Measurements from ENCODE around the gene ASCL5. TPM values are rescaled to one million over a fixed set of nuclear protein-coding genes. Genes with fewer than 3 reads are reported as not detected.

ASCL5 gene
- total and polyA plus RNA-seq, 2 of the 13 experiments (the other 11 are each of a cell fraction or from before 2014, with no cell fraction given), result not detected

GRCh38 chr1:201171063-201172036, 44.4 kb upstream of the ASCL5 start (continued):
- TF ChIP-seq ZFP91 (CRISPR knock-in tag; IDR thresholded peaks at IDR 0.05; ENCODE audit: borderline replicate concordance) (peak; percentile 87; the same call in 1 of the 2 replicates), ZNF768 (CRISPR knock-in tag; IDR thresholded peaks at IDR 0.05) (peak; percentile 16; the same call in 1 of the 2 replicates), ZNF574 (CRISPR knock-in tag; IDR thresholded peaks at IDR 0.05) (peak; percentile 18; the same call in 1 of the 2 replicates), JUNB (CRISPR knock-in tag; IDR thresholded peaks at IDR 0.05; ENCODE audit: borderline replicate concordance) (0 out of 2 replicates have a peak, but pooled peaks have one; percentile 31), SOX13 (IDR thresholded peaks at IDR 0.05) (no peak), SOX13 (CRISPR knock-in tag; conservative IDR thresholded peaks at IDR 0.05 in 1 of 2, IDR thresholded peaks at IDR 0.05 in 1 of 2) (0 out of 4 replicates have a peak, but pooled peaks of 1 of the 2 experiments have one; percentile 58), ZNF3 (CRISPR knock-in tag; IDR thresholded peaks at IDR 0.05) (peak; percentile 25; the same call in 1 of the 2 replicates), FOSL2 (CRISPR knock-in tag; IDR thresholded peaks at IDR 0.05) (peak; percentile 15; the same call in 1 of the 2 replicates), ZMYM3 (CRISPR knock-in tag; IDR thresholded peaks at IDR 0.05) (peak; percentile 96), ZNF761 (CRISPR knock-in tag; conservative IDR thresholded peaks at IDR 0.05) (0 out of 2 replicates have a peak, but pooled peaks have one; percentile 37), ZSCAN22 (CRISPR knock-in tag; IDR thresholded peaks at IDR 0.05) (no peak), ATF7 (IDR thresholded peaks at IDR 0.05) (peak; percentile 98), ATF7 (CRISPR knock-in tag; IDR thresholded peaks at IDR 0.05) (peak; percentile 98), ZNF407 (CRISPR knock-in tag; IDR thresholded peaks at IDR 0.05; ENCODE audit: not compliant biosample characterization) (peak; percentile 48), ZNF317 (CRISPR knock-in tag; IDR thresholded peaks at IDR 0.05) (peak; percentile 89)
